ENCODE data around the gene IKZF2.
"Not testable (repeated sequence)": the region's sequence is repeated elsewhere in the genome, so short reads cannot be mapped to it uniquely, and the experiment has no call there.

The IKZF2 gene

GRCh38 chr2:213032607-213033006 lies 118.8 kb downstream of the IKZF2 start:
- DNase-seq = no peak

- no peak for DNase-seq
These were observed 128.4 kb downstream of the IKZF2 start for GRCh38 chr2:213022987-213023386.

- no peak for DNase-seq
These were observed 129.2 kb downstream of the IKZF2 start for GRCh38 chr2:213021971-213022899.

- not testable (repeated sequence) for DNase-seq
These were observed 130.5 kb downstream of the IKZF2 start for GRCh38 chr2:213020913-213021312.

DNA sequence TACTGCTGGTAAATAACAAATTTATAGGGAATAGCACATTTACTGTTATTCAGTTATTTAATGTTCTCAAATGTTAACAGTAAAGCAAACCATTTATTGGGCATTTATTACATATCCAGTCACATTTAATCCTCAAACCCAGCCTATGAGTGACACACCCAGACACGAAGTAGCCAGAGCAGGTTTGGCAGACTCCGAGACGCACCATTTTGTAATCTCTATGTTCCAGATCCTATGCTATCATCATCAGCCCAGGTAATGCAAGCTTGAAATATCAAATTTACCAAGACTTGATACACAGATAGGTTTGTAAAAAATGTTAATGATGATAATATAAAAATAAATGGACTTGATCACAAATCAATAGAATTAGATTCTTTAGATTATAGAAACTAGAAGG lies 131.1 kb downstream of the IKZF2 start:
- no peak for DNase-seq

DNA sequence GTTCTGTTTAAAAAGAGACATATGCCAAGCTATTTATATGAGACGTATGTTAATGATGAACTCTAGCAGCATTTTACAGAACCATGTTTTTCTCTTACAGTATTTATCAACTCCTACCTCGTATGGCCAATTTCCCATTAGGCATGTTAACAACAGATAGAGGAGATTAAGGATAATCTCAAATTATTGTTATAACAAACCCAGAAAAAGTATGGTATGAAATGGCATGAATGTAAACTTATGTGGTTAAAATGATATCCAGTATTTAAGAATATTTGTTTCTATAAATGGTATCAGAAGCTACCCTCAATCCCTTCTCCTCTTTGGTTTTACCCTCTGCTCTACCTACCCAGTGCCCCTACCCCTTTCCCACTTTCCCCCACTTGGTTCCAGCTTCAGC lies 132.0 kb downstream of the IKZF2 start:
- no peak for DNase-seq

- no peak for DNase-seq
These were observed 133.0 kb downstream of the IKZF2 start for GRCh38 chr2:213018340-213018901.

- no peak for DNase-seq
These were observed 134.0 kb downstream of the IKZF2 start for GRCh38 chr2:213017404-213017803.

- DNase-seq = no peak
These were observed 134.4 kb downstream of the IKZF2 start for GRCh38 chr2:213016984-213017351.

DNA sequence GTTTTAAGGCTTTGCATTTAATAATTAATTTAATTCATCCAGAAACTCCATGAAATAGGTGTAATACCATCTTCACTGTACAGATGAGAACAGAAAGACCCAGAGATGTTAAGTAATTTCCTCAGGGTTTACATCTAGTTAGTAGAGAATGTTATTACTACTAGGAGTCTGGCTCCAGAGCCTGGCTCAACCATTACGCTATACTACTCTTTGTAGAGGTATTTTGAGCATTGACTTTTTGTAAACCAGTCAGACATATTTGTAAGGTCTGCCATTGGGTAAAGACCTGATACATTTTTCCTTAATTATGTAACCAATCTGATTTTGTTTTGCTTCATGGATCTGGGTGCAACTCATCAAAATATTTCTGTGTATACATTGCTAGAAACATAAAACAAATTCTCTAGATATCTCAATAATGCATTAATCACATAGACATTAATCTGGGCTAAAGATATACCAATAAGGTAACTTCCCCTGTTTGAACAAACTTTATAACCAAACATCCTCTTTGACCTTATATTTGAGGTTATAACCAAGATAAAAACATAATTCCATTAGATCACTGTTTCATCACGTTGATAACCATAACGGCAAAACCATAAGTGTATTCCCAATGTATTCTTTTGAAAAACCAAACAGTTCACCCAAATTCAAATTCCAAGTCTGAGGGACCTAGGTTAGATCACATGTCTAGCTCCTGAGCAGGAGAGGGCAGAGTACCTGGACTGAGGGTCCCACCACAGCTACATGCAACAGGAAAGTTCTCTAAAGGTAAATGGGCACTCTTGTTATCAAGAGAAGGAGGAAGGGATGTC lies 135.0 kb downstream of the IKZF2 start:
- DNase-seq = no peak

DNA sequence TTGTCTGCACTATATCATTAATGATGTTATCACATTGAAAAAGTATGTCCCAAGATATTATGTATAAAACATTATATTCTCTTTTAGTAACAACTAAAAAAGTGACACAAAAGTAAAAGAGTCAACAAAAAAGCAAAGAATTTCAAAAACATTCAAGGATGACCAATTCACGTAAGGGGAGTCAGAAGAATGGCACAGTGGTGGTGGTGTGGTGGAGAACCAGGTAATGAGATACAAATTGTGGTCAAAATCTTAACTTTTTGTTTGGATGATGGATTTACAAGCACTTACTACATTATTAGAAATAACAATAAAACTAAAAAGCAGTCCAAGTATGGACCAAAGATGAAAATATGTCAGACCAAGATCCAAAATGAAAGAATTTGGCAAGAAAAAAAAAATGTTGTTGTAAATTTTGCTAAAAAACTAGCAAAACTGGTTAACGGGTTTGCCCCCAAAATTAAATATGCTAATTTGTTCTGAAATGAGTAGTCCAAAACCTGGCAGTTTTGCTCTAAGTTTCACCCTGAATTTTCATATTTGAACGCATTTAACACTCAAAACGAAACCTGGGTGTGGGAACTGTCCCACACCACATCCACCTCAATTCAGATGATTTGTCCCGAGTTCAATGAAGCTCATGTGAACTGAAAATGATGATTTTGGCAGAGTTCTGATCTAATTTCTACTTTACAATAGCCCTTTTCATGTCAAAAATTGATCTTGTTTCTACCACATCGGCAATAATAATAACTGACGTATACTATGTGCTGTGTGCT lies 135.8 kb downstream of the IKZF2 start:
- no peak for DNase-seq

DNA sequence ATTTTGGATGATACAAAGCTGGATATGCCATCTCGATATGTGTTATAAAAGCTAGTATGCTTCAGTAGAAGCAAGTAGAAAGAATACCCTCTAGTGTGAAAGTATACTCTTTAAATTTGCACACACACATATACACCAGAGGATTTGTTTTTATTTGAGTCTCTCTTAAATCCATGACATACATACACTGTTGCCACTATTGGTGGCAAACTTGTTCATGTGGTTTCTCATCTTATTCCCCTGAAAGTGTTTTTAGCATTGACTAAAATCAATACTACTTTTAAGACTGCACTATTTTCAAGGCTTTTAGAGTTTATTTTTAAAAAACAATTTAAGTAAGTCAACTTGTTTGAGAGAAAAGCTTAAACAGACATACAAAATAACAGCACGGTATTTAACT lies 137.4 kb downstream of the IKZF2 start:
- DNase-seq = no peak

GRCh38 chr2:213011505-213011904 lies 139.9 kb downstream of the IKZF2 start:
- DNase-seq = no peak

GRCh38 chr2:213010106-213010779 lies 141.2 kb downstream of the IKZF2 start:
- no peak for DNase-seq

DNA sequence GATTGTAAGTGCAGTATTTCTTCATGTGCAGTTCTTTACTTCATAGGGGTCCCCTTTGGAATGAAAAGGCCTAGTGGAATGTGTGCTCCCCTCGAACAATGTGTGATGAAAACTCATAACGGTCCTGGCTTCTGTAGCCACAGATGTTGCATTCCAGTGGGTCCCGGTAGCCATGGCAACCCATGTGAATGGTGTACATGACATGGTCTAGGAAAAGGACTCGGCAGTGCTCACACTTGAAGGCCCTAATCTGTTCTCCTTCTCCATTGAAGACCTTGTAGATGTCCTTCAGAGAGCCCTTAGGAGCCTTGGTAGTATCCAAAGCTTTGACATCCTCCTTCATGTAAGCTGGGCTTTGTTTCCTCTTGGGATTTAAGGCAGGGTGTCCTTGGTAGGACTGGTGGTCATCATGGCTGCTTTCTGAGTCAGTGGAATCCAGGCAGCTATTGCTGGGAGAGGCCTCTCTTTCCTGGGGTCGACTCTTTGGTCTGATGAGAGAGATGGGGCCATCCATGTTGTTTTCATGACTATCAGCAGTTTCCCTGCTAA lies 144.0 kb downstream of the IKZF2 start:
- DNase-seq = no peak

DNA sequence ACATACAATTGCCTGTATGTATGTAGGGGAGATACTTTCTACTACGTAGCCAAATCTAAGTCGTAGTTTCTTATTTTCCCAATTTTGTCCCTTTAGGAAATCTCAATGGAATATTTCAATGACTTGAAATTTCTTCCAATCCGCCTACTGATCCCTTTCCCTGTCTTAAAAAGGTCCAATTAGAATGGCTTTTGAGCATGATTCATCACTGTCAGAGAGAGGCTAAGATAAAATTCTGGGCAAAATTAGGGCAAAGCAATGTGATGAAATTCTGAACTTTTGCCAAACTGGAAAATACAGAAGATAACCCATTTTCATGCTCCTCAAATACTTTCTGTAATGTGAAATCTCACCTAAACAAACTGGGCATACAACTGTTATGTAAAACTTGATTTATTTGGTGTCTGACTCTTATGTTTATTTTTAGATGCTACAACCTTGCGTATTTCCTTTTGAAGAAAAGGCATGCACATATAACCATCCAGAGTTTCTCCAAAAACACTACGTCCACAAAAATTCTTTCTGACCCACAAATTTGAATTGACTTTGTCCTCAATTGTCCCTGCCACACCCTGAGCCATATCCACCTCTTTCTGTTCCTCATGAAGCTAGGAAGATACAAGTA lies 147.1 kb downstream of the IKZF2 start:
- no peak for DNase-seq

- DNase-seq = no peak
These were observed 149.0 kb downstream of the IKZF2 start for GRCh38 chr2:213002383-213002782.

- no peak for DNase-seq
These were observed 150.0 kb downstream of the IKZF2 start for GRCh38 chr2:213001297-213001910.

DNA sequence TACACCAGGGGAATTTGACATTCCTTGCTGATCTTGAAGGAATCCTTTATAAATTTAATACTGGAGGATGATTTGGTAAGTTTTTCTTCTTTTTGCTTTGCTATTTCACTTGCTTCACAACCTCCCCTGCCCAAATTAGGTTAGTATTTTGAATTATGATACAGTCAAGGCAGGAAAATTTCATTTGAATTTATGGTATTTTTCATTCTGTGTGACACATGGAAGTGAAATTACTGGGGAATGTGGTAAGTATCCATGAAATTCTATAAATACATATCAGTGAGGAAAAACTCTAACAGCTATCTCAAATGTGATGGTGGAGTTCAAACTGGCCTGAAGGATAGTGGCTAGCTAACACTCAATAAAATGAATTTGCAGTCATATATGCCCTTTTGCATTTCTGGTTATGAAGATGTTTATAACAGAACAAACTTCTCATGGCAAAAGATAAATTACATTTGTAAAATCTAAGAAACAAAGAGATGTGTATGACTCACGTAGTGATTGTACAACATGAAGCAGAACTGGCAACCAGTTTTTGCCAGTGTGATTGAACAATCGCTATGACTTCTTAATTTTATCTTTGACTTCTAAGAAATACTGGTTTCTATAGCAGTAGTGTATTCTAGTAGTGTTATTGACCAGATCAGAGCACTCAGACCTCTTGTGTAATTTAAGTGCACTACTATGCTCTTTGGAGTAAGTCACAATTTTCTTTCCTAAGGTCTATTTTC lies 152.6 kb downstream of the IKZF2 start:
- no peak for DNase-seq

- DNase-seq = no peak
These were observed 153.8 kb downstream of the IKZF2 start for GRCh38 chr2:212997526-212998020.

All from KG1 (cell line).